ENCODE measurements around the gene VSNL1.

GRCh38 chr2:17580319-17580715 is 39.8 kb downstream of the VSNL1 start:
- no peak for TF ChIP-seq CTCF (conservative IDR thresholded peaks at IDR 0.05)
- TF ChIP-seq EZH2 (IDR thresholded peaks at IDR 0.05; ENCODE audit: low read depth): no peak

All from PC-9 (cell line).